ENCODE data around the gene SOAT2.
A peak's percentile ranks its signal among the peaks of the same experiment; 100 is the strongest.

SOAT2 gene

GRCh38 chr12:53064613-53065436 lies 38.5 kb upstream of the SOAT2 start:
- DNase-seq (ENCODE audit: low read depth in 2 of 2, low spot score in 1 of 2): no peak

GRCh38 chr12:53065470-53065869 lies 37.8 kb upstream of the SOAT2 start:
- DNase-seq (ENCODE audit: low read depth in 2 of 2, low spot score in 1 of 2): no peak

- peak in 1 of 2 donors; percentile 45 for DNase-seq (ENCODE audit: low read depth in 2 of 2, low spot score in 1 of 2)
Measured at GRCh38 chr12:53065975-53066931, 37.0 kb upstream of the SOAT2 start.

- DNase-seq (ENCODE audit: low read depth in 2 of 2, low spot score in 1 of 2): no peak
Measured at GRCh38 chr12:53067074-53067992, 36.0 kb upstream of the SOAT2 start.

GRCh38 chr12:53067993-53068770 lies 35.1 kb upstream of the SOAT2 start:
- DNase-seq (ENCODE audit: low read depth in 2 of 2, low spot score in 1 of 2): no peak

- no peak for DNase-seq (ENCODE audit: low read depth in 2 of 2, low spot score in 1 of 2)
Measured at GRCh38 chr12:53068811-53069585, 34.3 kb upstream of the SOAT2 start.

GRCh38 chr12:53069621-53070410 lies 33.5 kb upstream of the SOAT2 start:
- DNase-seq (ENCODE audit: low read depth in 2 of 2, low spot score in 1 of 2): no peak

GRCh38 chr12:53070877-53071492 lies 32.3 kb upstream of the SOAT2 start:
- DNase-seq (ENCODE audit: low read depth in 2 of 2, low spot score in 1 of 2): no peak

GRCh38 chr12:53071591-53072551 lies 31.4 kb upstream of the SOAT2 start:
- DNase-seq (ENCODE audit: low read depth in 2 of 2, low spot score in 1 of 2): no peak

- no peak for DNase-seq (ENCODE audit: low read depth in 2 of 2, low spot score in 1 of 2)
Measured at GRCh38 chr12:53073881-53074280, 29.4 kb upstream of the SOAT2 start.

GRCh38 chr12:53074283-53074998 lies 28.8 kb upstream of the SOAT2 start:
- no peak for DNase-seq (ENCODE audit: low read depth in 2 of 2, low spot score in 1 of 2)

GRCh38 chr12:53074999-53075370 lies 28.3 kb upstream of the SOAT2 start:
- DNase-seq (ENCODE audit: low read depth in 2 of 2, low spot score in 1 of 2): no peak

GRCh38 chr12:53076461-53076860 lies 26.8 kb upstream of the SOAT2 start:
- no peak for DNase-seq (ENCODE audit: low read depth in 2 of 2, low spot score in 1 of 2)

GRCh38 chr12:53077030-53077429 lies 26.3 kb upstream of the SOAT2 start:
- no peak for DNase-seq (ENCODE audit: low read depth in 2 of 2, low spot score in 1 of 2)

- no peak for DNase-seq (ENCODE audit: low read depth in 2 of 2, low spot score in 1 of 2)
Measured at GRCh38 chr12:53078425-53079225, 24.7 kb upstream of the SOAT2 start.

Measured in stimulated activated CD8-positive, alpha-beta memory T cell treated with anti-CD3 and anti-CD28 coated beads, Interleukin-4, amount 100 ng/mL, for 1 hour (primary cell).